K562 (cell line): ENCODE data around the gene TAF10. TPM values are rescaled to one million over a fixed set of nuclear protein-coding genes. Genes with fewer than 3 reads are reported as not detected.

Experiments
- ATAC-seq: fragments of 200-7000 bp; cut with Tn5 transposase; 3 replicates; pipeline ENCODE4 v1.9.1; 2020; ENCODE audit warnings: moderate library complexity
- BruUV-seq: library from RNA; stranded (reverse); fragments of 400-500 nt; replicated peaks from 2 replicates; lab custom pipeline; 2021; lab: Mats Ljungman, UMichigan
- CTCF ChIA-PET: fragments of 300-600 bp; formaldehyde crosslinking; extraction: SDS; loops from one replicate; lab custom pipeline; 2021; ENCODE audit warnings: low intra/inter-chr PET ratio; lab: Yijun Ruan, JAX
- POLR2A ChIA-PET: fragments of 300-600, 350-650 bp; sonication (Branson Sonifier 250); formaldehyde crosslinking; extraction: SDS; loops from one replicate; lab custom pipeline; 2021; ENCODE audit warnings: antibody characterized with exemption, inconsistent platforms; lab: Yijun Ruan, JAX
- DNase-seq, 4 experiments: peaks; one replicate each; pipeline versions ENCODE4 v3.0.0 to v3.0.0-alpha.2; 2011 to 2018; ENCODE audit warnings: low spot score in 3 of 4, mixed read lengths in 3 of 4; ENCODE audit errors: extremely low read depth in 1 of 4
- FAIRE-seq: peaks from 2 replicates; lab custom pipeline; 2011; peaks lifted over from hg19 to GRCh38; lab: Jason Lieb, UNC
- H2AFZ ChIP-seq: 2 replicates; pipeline ENCODE4 v1.6.0; 2011; ENCODE audit warnings: low read depth, low read length, control low read depth, inconsistent platforms
- H3K27ac ChIP-seq: fragments of 200-600 bp; 3 replicates; pipeline ENCODE4 v1.8.0; 2011; ENCODE audit warnings: low read depth, mild to moderate bottlenecking, control low read depth, inconsistent platforms, low read length, moderate library complexity, mixed read lengths; ENCODE audit errors: extremely low read depth
- H3K27me3 ChIP-seq, 2 experiments: fragments of 300-600 bp in 1 of 2; 2 replicates in 1 of 2; 3 replicates in 1 of 2; pipeline versions ENCODE4 v1.6.0 to v1.8.0; 2011; ENCODE audit warnings: inconsistent platforms in 2 of 2, low read length in 2 of 2, mild to moderate bottlenecking in 1 of 2, mixed read lengths in 1 of 2, moderate library complexity in 1 of 2; ENCODE audit not compliant: control insufficient read depth in 2 of 2, insufficient read depth in 2 of 2
- H3K36me3 ChIP-seq: fragments of 300-600 bp; 3 replicates; pipeline ENCODE4 v1.8.0; 2011; ENCODE audit warnings: mild to moderate bottlenecking, low read length, inconsistent platforms; ENCODE audit not compliant: control insufficient read depth, insufficient read depth
- H3K4me1 ChIP-seq, 2 experiments: fragments of 200-600 bp in 1 of 2; replicated peaks in 1 of 2; 2 replicates in 1 of 2; 3 replicates in 1 of 2; pipeline versions ENCODE4 v1.5.1 to v1.8.0; 2011; ENCODE audit warnings: inconsistent platforms in 2 of 2, low read length in 2 of 2, mild to moderate bottlenecking in 1 of 2, mixed read lengths in 1 of 2, moderate library complexity in 1 of 2; ENCODE audit not compliant: control insufficient read depth in 2 of 2, insufficient read depth in 2 of 2
- H3K4me2 ChIP-seq: 2 replicates; pipeline ENCODE4 v1.6.1; 2011; ENCODE audit warnings: low read length, control low read depth, inconsistent platforms, mixed read lengths; ENCODE audit not compliant: insufficient read depth
- H3K4me3 ChIP-seq: fragments of 200-600 bp; sonication (generic), shearing (Covaris generic); 2 replicates; pipeline ENCODE4 v1.5.1; 2016; ENCODE audit warnings: control low read depth, inconsistent platforms
- H3K79me2 ChIP-seq: fragments of 200-600 bp; 3 replicates; pipeline ENCODE4 v1.8.0; 2011; ENCODE audit warnings: low read length, inconsistent platforms; ENCODE audit not compliant: control insufficient read depth, insufficient read depth
- H3K9ac ChIP-seq, 2 experiments: 2 replicates each; pipeline versions ENCODE4 v1.6.0 to v1.6.1; 2011; ENCODE audit warnings: low read depth in 2 of 2, low read length in 2 of 2, control low read depth in 1 of 2, inconsistent platforms in 1 of 2, mild to moderate bottlenecking in 1 of 2, mixed read lengths in 1 of 2; ENCODE audit not compliant: insufficient read depth in 1 of 2
- H3K9me1 ChIP-seq: one replicate; pipeline ENCODE4 v1.6.0; 2011; ENCODE audit warnings: inconsistent platforms, mild to moderate bottlenecking, low read length, moderate library complexity; ENCODE audit not compliant: control insufficient read depth, insufficient read depth
- H3K9me3 ChIP-seq: replicated peaks from 2 replicates; pipeline ENCODE4 v1.5.1; 2011; ENCODE audit warnings: low read depth, low read length, inconsistent platforms; ENCODE audit not compliant: control insufficient read depth, insufficient read depth
- H4K20me1 ChIP-seq: replicated peaks from 2 replicates; pipeline ENCODE4 v1.6.1; 2011; ENCODE audit warnings: low read length, inconsistent platforms, mixed read lengths; ENCODE audit not compliant: control insufficient read depth, insufficient read depth
- BCOR ChIP-seq: fragments of 450-650 bp; IDR thresholded peaks from 2 replicates; pipeline ENCODE4 v1.6.1; 2016
- HES1 ChIP-seq: fragments of 450-650 bp; IDR thresholded peaks from 2 replicates; pipeline ENCODE4 v1.6.1; 2016; ENCODE audit warnings: low read depth, mild to moderate bottlenecking, moderate library complexity
- HNRNPH1 ChIP-seq: fragments of 200-400 bp; formaldehyde crosslinking; optimal IDR thresholded peaks from 2 replicates; pipeline ENCODE3; 2017; ENCODE audit warnings: low read depth, mild to moderate bottlenecking, low read length, moderate library complexity
- RB1 ChIP-seq: fragments of 450-650 bp; IDR thresholded peaks from 2 replicates; pipeline ENCODE4 v1.6.1; 2017; ENCODE audit warnings: low read depth, mild to moderate bottlenecking
- SLC30A9 ChIP-seq: fragments of 250-450 bp; sonication (Bioruptor Pico); IDR thresholded peaks from 2 replicates; pipeline ENCODE4 v1.8.0; 2022; ENCODE audit warnings: mild to moderate bottlenecking, moderate library complexity
- TEAD2 ChIP-seq: fragments of 450-650 bp; IDR thresholded peaks from 2 replicates; pipeline ENCODE4 v1.6.1; 2016; ENCODE audit warnings: missing genetic modification characterization, control low read depth, missing compliant biosample characterization
- YY1 ChIP-seq, 3 experiments: IDR thresholded peaks; 2 replicates each; pipeline ENCODE4 v1.6.1; 2011; ENCODE audit warnings: low read length in 2 of 3, mild to moderate bottlenecking in 2 of 3, moderate library complexity in 2 of 3, borderline replicate concordance in 1 of 3, control low read depth in 1 of 3, low read depth in 1 of 3; ENCODE audit not compliant: insufficient read depth in 3 of 3, insufficient replicate concordance in 2 of 3, control insufficient read depth in 1 of 3, insufficient read length in 1 of 3; ENCODE audit errors: extremely low read depth in 1 of 3
- WGBS: fragments of 100-300 bp; shearing (Covaris generic); methylation state at CpG from one replicate; pipeline ENCODE4 v1.1.6; 2016; ENCODE audit warnings: low coverage, mixed read lengths; ENCODE audit not compliant: insufficient coverage; ENCODE audit errors: missing lambda C conversion rate; 5-methylcytosine and 5-hydroxymethylcytosine counted together
- in situ Hi-C: fragments of 300-500 bp; cut with MboI; formaldehyde crosslinking; loops from 4 replicates; pipeline ENCODE4 v1.15.0; 2018; ENCODE audit warnings: inconsistent platforms, mixed read lengths
- intact Hi-C: fragments of 100-400 bp; cut with micrococcal nuclease; formaldehyde crosslinking; loops from 2 replicates; pipeline ENCODE4 v1.14.2; 2022
- polyA plus RNA-seq, 8 experiments: library from polyadenylated mRNA; depleted of rRNA in 4 of 8; stranded (reverse) in 5 of 8; unstranded in 3 of 8; fragments of >200 nt; fragmentation: Nextera tagmentation in 2 of 8; fragmentation: Illumina TruSeq in 1 of 8; extraction: Ambion mirVana in 2 of 8; extraction: Trizol in 1 of 8; gene quantifications; 2 replicates each; pipeline versions ENCODE4 v1.2.1 to v1.2.3, GENCODE V29; 2011 to 2014; ENCODE audit warnings: inconsistent platforms in 1 of 8, missing spikeins in 1 of 8
- total RNA-seq, 7 experiments: library from RNA; depleted of rRNA in 6 of 7; stranded (reverse); fragments of >200 nt in 6 of 7; fragmentation: Illumina TruSeq in 2 of 7; extraction: Trizol in 2 of 7; gene quantifications; 2 replicates each; pipeline versions ENCODE4 v1.2.1 to v1.2.3, GENCODE V29; 2011 to 2021; ENCODE audit warnings: low replicate concordance in 1 of 7
- TF ChIP-seq, protein P1 (sequence below): fragments of 450-650 bp; IDR thresholded peaks from 2 replicates; pipeline ENCODE4 v1.6.1; 2018; ENCODE audit not compliant: partially characterized antibody

TAF10 gene
- total and polyA plus RNA-seq, 9 of the 15 experiments (the other 6 are each of a cell fraction or from before 2014, with no cell fraction given): 19.5 to 197 (median 121) TPM

- no peak for TF ChIP-seq TEAD2 (tag)
- TF ChIP-seq SLC30A9 (CRISPR knock-in tag): no peak
Measured at GRCh38 chr11:6604081-6604626, 7.9 kb downstream of the TAF10 start (continued).

DNA sequence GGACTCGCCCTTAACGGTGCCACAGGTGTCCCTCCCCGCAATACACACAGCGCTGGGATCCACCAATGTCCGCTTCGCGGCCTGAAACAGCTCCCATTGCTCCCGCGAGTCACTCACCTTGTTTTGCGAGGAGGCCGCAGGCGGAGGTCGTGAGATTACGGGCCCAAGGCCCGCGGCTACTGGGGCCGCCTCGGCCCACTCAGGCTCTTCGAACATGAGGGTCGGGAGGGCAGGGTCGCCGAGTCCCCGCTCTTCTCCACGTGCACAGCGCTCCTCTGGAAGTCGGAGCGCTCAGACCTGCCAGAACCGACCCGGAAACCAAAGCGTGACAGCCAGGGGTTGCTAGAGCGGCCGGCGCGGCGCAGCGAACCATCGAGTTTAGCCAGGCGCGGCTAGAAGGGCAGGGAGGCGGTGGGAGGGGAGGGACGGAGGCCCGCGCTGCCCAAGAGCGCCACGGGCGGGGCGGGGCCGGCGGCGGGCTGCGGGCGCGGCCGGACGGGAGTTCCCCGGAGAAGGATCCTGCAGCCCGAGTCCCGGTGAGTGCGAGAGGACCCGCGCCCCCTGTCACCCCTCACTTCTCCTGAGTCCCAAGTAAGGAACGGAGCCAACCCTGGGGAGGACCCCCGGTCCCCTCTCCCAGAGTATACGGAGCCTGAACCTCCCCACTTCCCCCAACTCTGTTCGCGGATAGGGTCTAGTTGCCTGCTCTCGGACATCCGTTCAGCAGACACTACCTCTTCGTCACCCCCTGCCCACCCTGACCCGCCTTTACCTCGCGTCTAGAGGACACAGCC, 8.5 kb downstream of the TAF10 start, which contains the start of the genes ILK and RRP8:
Gene ILK, plus strand, starts transcription at position 488 of the 794 bp plus-strand sequence. CDS start 498 bp downstream, outside the sequence.
Gene RRP8, minus strand, starts transcription at position 330 of the 794 bp plus-strand sequence. Its CDS starts 114 bp downstream, at position 216.
- CTCF ChIA-PET: interaction anchor here (2.5 kb wide), 1 partner anchor 72 kb away, joined by 11 read pairs; no protein-coding TSS in a partner anchor
- TF ChIP-seq BCOR: 0 out of 2 replicates have a peak, but pooled peaks have one; percentile 43
- no peak for TF ChIP-seq HNRNPH1
- TF ChIP-seq, protein P1, sequence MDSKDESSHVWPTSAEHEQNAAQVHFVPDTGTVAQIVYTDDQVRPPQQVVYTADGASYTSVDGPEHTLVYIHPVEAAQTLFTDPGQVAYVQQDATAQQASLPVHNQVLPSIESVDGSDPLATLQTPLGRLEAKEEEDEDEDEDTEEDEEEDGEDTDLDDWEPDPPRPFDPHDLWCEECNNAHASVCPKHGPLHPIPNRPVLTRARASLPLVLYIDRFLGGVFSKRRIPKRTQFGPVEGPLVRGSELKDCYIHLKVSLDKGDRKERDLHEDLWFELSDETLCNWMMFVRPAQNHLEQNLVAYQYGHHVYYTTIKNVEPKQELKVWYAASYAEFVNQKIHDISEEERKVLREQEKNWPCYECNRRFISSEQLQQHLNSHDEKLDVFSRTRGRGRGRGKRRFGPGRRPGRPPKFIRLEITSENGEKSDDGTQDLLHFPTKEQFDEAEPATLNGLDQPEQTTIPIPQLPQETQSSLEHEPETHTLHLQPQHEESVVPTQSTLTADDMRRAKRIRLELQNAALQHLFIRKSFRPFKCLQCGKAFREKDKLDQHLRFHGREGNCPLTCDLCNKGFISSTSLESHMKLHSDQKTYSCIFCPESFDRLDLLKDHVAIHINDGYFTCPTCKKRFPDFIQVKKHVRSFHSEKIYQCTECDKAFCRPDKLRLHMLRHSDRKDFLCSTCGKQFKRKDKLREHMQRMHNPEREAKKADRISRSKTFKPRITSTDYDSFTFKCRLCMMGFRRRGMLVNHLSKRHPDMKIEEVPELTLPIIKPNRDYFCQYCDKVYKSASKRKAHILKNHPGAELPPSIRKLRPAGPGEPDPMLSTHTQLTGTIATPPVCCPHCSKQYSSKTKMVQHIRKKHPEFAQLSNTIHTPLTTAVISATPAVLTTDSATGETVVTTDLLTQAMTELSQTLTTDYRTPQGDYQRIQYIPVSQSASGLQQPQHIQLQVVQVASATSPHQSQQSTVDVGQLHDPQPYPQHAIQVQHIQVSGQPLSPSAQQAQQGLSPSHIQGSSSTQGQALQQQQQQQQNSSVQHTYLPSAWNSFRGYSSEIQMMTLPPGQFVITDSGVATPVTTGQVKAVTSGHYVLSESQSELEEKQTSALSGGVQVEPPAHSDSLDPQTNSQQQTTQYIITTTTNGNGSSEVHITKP: no peak
- no peak for TF ChIP-seq HES1
- TF ChIP-seq RB1: peak; percentile 95
- TF ChIP-seq YY1 (IDR thresholded peaks at IDR 0.05; ENCODE audit: borderline replicate concordance in 1 of 3, control insufficient read depth in 1 of 3, extremely low read depth in 1 of 3, insufficient read depth in 3 of 3, insufficient read length in 1 of 3, insufficient replicate concordance in 2 of 3, low read depth in 1 of 3, low read length in 2 of 3): peak in 2 of 3 experiments; percentile 23 to 73

More for the DNA sequence above, 8.5 kb downstream of the TAF10 start, which contains the start of the genes ILK and RRP8:
- peak within 1 kb of the TSS; percentile 87 for H3K27ac ChIP-seq
- H3K4me1 ChIP-seq: peaks cover 31 to 32% of the 10 kb centered on the region in 2 experiments
- peak; percentile 91 to 95 (median 93) for DNase-seq
- POLR2A ChIA-PET: interaction anchor here (0.6 to 2.5 kb wide), 13 partner anchors 9 to 169 kb away, joined by 3 to 17 read pairs (median 3); partner anchors contain the start of gene TPP1
- peak; percentile 88 for ATAC-seq
- H4K20me1 ChIP-seq: no peaks in the 10 kb centered on the region
- peaks cover 10% of the 10 kb centered on the region for H3K9me1 ChIP-seq
- intact Hi-C loops: loop anchor here (1.0 to 5.0 kb wide), 6 partner anchors 35 to 129 kb away; partner anchors contain the start of gene MRPL17
- peak within 1 kb of the TSS; percentile 83 for H2AFZ ChIP-seq
- no peaks in the 10 kb centered on the region for H3K27me3 ChIP-seq
- in situ Hi-C loops: no loop called here
- peak; percentile 62 for FAIRE-seq
- no peaks in the 10 kb centered on the region for H3K9me3 ChIP-seq
- under 1% methylated on average over 42 of the region's 72 CpGs for WGBS
- no TSS peak for BruUV-seq
- peak within 1 kb of the TSS; percentile 97 for H3K4me2 ChIP-seq
- H3K36me3 ChIP-seq: peaks cover 62% of the 10 kb centered on the region
- H3K4me3 ChIP-seq: peak within 1 kb of the TSS; percentile 95
- H3K79me2 ChIP-seq: peaks cover 89% of the 10 kb centered on the region
- H3K9ac ChIP-seq: peak within 1 kb of the TSS; percentile 92 to 100
